Measurements from ENCODE around the gene CAPZB.

The CAPZB gene

DNA sequence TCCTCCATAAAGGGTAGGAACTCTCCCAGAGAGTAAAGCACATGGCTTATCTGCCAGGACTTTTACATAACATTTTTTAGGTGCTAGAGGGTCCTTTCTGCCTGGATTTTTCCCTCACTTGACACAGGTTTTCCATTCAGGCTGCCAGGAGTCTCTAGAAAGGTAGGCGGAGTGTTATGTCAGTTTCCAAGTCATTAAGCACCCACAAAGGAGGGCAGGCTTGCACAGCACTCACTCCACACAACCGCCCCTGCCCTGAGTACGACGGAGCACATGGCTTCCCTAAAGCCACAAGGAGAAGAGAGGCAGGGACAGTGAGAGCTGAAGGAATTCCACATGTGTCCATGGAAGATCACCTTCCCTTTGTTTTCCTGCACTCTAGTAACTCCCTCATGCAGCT is 55.7 kb downstream of the CAPZB start:
- DNase-seq (ENCODE audit: low read depth), result no peak

GRCh38 chr1:19427087-19427781 is 58.1 kb downstream of the CAPZB start:
- no peak for DNase-seq (ENCODE audit: low read depth)

DNA sequence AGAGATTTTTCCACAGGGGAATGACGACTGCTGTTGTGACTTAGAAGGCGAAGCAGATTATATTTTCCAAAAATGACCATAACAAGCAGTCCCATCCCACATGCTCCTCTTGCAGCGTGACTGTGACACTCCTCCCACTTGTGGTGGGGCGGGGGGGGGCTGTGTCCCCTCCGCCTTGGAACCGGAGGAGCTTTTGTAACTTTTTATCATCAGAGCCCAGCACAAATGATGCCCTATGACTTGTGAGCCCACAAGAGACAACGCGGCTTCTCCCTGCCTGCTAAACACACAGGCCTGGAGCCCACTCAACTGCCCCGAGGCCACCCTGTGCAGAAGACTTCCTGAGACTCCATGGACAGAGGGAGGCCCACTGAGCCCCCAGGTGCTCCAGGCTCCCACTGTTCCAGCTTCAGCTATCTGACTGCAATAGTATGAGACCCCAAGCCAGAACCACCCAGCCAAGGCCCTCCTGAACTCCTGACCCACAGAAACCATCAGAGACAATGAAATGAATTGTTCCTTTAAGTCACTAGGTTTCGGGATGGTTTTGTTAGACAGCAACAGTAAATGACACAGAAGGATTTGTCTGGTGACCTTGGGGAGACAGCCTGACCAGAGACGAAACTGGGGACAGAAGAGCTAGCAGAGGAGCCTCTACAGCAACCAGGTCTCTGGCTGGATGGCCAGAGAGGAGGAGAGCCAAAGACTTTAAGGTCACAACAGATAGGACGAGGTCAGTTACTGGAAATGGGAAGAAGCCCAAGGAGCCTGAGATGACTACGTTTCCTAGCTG is 58.8 kb downstream of the CAPZB start:
- no peak for DNase-seq (ENCODE audit: low read depth)

- no peak for DNase-seq (ENCODE audit: low read depth)
Observed at GRCh38 chr1:19425646-19426239, 59.6 kb downstream of the CAPZB start.

DNA sequence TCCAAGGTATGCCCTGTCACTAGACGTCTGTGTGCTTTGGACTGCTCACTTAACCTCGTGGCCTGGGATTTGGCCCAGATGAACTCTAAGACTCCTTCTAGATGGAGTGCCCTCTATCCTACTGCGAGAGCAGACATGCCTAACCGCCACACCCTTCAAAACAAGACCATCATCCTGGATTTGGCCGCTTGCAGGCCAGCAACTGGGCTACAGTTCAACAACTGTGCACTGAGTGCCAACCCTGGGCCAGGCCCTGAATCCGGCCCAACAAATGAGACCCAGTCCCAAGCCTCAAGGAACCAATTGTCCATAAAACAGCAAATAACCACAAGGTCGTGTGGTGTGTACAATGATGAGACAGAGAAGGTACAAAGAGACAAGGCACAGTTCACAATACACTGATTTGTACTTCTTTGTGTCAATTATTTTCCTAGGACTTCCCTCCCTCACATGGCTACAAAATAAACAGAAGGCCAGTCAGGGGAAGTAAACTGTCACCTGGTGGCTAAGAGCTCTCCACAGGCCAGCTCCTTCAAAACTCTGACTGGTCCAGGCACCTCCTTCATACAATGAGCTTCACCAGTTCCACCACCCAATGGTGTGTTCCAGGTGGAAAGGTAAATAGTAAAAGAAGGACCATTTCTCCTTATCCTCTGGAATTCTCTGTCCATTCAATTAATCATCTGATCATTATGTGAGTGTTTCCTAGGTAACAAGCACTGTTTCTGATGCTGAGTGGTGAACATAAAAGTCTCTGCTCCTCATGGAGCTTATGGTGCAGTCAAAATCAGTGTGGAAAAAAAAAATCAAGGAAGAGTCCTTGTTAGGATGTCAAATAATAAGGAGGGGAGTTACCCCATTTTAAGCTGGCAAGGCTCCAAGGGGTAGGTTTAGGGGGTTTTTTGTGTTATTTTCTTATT is 60.4 kb downstream of the CAPZB start:
- no peak for DNase-seq (ENCODE audit: low read depth)

- DNase-seq (ENCODE audit: low read depth), result no peak
Observed at GRCh38 chr1:19423130-19423529, 62.2 kb downstream of the CAPZB start.

DNA sequence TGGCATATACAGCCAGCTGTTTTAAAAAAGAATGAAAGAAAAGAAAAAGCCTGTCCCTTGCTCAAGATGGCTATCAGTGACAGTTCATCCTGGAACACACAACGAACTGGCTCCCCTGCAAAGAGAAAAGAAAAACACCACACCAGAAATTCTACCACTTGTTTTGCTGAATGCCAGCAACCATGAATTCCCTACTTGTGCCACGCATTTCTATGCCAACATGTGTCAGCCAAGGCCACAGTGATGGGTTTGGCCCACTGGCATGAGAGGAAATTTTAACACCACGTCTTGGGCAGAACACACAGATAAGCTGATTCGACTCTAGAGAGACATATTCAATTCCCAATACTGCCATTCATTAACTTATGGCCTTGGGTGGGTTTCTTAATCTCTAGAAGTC is 64.0 kb downstream of the CAPZB start:
- DNase-seq (ENCODE audit: low read depth), result no peak

- no peak for DNase-seq (ENCODE audit: low read depth)
Observed at GRCh38 chr1:19420606-19421005, 64.7 kb downstream of the CAPZB start.

- no peak for DNase-seq (ENCODE audit: low read depth)
Observed at GRCh38 chr1:19419691-19420090, 65.6 kb downstream of the CAPZB start.

DNA sequence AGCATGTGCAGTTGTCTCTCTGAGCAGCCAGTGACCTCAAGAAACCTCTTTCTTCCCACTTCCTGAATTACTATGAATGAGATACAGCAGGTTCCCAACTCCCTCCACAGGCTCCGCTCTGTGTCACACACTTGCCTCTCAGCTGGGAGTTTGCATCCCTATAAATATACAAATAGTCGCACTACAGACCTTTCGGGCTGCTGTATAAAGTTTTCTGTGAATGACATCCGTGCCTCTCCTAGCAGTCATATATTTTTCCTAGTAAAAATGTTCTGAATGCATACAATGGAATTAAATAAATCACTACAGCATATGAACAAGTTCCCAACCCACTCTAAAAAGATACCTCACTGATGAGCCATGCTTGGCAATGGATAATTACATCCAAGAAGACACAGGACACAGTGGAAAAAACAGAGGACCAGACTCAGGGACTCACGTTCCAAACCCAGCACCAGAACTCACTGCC is 66.8 kb downstream of the CAPZB start:
- DNase-seq (ENCODE audit: low read depth), result no peak

- DNase-seq (ENCODE audit: low read depth), result no peak
Observed at GRCh38 chr1:19416921-19417470, 68.3 kb downstream of the CAPZB start.

GRCh38 chr1:19416145-19416544 is 69.2 kb downstream of the CAPZB start:
- no peak for DNase-seq (ENCODE audit: low read depth)

DNA sequence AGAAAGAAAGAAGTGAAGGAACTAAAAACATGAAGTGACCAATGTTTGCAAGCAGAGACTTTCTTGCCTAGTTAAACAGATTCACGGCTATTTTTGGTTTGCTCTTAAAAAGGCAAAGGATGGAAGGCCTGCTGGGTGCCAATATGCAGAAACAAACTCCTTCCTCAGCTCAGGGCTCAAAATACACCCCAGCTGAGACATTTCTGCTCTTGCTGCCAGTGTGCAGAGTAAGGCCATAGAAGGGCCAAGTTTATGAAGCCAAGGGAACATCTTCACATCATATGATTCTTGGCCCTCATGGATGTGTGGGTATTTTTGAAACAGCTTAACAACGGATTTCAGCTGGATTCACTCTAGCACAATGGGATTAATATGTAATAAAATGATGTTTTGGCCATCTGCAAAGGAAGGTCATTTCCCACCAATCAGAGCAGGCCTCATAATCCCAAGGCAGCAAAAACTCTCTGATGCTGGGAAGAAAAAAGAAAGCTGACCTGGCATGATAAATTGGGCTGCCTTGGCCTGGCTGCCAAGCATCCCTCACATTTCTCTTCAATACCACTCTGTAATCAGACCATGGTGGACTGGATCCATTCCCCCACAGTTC is 70.7 kb downstream of the CAPZB start:
- DNase-seq (ENCODE audit: low read depth), result no peak

DNA sequence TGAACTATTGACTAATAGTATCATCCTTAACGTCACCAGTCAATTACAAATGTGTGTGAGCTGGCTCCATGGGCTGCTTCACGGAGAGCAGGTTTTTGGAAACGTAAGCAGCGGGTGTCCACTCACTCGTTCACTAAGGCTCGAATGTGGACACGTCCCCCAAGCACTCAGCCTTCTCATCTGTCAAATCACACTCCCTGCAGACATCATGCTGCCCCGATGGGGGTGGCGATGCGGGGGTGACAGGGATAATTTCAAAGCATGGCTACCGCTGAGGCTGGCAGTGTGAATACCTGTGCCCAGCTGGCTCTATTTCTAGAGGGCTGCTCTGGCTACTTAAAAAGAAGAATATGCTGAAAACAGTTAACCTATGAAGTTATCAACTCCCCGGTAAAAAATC is 71.3 kb downstream of the CAPZB start:
- DNase-seq (ENCODE audit: low read depth), result no peak

- no peak for DNase-seq (ENCODE audit: low read depth)
Observed at GRCh38 chr1:19412654-19413053, 72.7 kb downstream of the CAPZB start.

DNA sequence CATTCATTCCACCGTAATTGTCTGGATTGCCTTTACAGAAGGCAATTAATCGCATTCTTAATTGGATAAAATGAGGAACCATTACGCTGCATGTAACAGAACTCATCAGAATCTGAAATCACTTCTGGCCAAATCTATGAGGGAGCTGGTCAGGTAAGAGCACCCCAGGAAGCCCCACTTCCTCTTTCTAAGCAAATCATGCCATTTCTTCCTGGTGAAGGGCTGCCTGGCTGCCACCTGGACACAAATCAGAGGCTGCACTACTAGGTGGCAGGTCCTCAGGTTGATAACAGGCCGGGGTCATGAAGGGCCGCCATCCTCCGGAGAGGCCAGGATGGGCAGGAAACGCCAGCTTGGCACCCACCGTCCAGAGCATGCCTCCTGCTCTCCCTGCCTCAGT is 73.7 kb downstream of the CAPZB start:
- no peak for DNase-seq (ENCODE audit: low read depth)

GRCh38 chr1:19410393-19410792 is 74.9 kb downstream of the CAPZB start:
- DNase-seq (ENCODE audit: low read depth), result no peak

GRCh38 chr1:19409477-19410341 is 75.6 kb downstream of the CAPZB start:
- DNase-seq (ENCODE audit: low read depth), result no peak

DNA sequence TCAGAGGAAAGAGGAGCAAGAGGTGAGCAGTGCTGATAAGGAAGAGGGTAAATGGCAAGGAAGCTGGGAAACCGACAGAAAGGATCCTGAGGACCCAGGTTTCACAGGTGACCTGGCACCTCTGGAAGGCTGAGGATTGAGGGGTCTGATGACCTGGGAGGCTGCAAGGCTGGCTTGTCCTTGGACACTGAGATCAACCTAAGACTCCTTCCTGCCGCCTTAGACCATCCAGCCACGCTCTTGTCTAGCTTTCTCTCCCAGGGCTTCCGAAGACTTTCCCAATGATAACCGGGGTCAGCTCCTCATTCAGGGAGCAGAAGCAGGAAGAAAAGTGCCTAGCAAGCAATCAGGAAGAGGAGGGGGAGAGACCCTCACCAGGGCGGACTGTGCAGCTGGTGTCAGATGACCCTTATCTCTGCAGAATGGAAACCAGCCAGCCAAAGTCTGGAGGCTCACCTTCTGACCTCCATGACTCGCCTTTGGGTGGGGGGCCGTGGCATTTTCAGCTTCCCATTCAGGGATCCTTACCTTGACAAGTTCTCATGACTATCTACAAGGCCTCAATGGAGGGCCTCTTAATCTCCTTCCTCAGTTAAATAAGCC is 77.7 kb downstream of the CAPZB start:
- no peak for DNase-seq (ENCODE audit: low read depth)

GRCh38 chr1:19406680-19407079 is 78.7 kb downstream of the CAPZB start:
- no peak for DNase-seq (ENCODE audit: low read depth)

All from non-pigmented ciliary epithelial cell (primary cell).